Measurements from ENCODE around the gene SCYGR1. TPM values are rescaled to one million over a fixed set of nuclear protein-coding genes. Genes with fewer than 3 reads are reported as not detected.

SCYGR1 gene
- total RNA-seq, 4 donors from 2014 or later: not detected

DNA sequence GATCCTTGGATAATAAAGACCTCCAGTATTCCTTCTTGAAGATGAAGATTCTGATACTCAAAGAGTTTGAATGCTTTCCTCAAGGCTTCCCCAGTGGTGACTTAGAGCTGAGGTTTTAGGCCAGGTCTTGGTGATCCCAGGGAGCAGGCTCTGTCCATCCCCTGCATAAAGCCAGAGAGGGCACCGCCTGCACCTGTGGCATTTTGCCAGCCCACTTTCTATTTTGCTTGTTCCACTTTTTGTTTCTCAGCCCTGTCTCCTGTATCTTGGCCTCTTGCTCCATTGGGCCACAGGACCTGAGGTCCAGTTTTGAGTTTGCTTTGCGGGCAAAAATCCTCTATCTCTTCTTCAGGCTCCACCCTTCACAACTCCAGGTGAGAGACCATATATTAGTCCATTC, 6.7 kb upstream of the SCYGR1 start:
- H3K9me3 ChIP-seq: no peaks in the 10 kb centered on the region
- no peaks in the 10 kb centered on the region for H3K27me3 ChIP-seq
- TF ChIP-seq, protein P1, sequence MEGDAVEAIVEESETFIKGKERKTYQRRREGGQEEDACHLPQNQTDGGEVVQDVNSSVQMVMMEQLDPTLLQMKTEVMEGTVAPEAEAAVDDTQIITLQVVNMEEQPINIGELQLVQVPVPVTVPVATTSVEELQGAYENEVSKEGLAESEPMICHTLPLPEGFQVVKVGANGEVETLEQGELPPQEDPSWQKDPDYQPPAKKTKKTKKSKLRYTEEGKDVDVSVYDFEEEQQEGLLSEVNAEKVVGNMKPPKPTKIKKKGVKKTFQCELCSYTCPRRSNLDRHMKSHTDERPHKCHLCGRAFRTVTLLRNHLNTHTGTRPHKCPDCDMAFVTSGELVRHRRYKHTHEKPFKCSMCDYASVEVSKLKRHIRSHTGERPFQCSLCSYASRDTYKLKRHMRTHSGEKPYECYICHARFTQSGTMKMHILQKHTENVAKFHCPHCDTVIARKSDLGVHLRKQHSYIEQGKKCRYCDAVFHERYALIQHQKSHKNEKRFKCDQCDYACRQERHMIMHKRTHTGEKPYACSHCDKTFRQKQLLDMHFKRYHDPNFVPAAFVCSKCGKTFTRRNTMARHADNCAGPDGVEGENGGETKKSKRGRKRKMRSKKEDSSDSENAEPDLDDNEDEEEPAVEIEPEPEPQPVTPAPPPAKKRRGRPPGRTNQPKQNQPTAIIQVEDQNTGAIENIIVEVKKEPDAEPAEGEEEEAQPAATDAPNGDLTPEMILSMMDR (IDR thresholded peaks at IDR 0.05): no peak
- TF ChIP-seq POLR2A (IDR thresholded peaks at IDR 0.05) (no peak), POLR2AphosphoS5 (IDR thresholded peaks at IDR 0.05) (no peak), EP300 (IDR thresholded peaks at IDR 0.05) (no peak)
- H3K27ac ChIP-seq: no peak overlapping the region
- H3K36me3 ChIP-seq: no peaks in the 10 kb centered on the region
- 0 to 57% methylated on average over 1 to 2 of the region's 2 CpGs for WGBS, 2 donors (ENCODE audit: low coverage in 1 of 2)
- H3K4me1 ChIP-seq: no peaks in the 10 kb centered on the region
- ATAC-seq: no peak
- no peak overlapping the region for H3K4me3 ChIP-seq

DNA sequence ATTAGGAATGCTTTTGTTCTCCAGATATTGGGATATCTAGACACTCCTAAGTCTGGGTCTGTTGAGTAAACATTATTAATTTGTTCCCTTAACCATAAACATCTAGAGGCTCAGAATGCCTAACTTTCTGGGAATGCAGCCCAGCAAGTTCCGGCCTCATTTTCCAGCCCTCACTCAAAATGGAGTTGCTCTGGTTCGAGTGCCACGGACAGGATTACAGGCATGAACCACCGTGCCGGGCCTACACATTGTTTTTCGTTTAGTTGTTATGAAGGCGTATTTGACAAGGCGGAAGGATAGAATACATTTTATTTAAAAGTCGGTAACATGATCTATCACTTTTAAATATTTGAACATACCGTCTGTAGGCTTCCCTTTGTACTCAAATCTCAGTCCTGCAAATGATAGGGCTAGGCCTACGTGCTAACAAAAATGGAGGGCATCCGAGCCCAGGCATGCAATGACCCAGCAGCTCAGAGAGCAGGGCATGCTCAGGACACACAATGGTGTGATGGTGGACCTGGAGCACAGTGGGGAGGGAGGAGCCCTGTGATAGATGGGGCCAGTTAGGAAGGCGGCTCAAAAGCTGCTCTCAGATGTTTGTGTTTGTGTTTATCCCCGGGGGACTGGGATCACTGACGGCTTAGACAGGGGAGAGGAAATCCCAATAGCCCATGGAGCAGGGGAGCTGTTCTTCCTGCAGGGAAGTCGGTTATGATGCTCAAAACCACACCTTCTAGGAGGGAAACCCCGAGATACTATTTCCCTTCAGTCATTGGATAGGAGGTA, 2.9 kb upstream of the SCYGR1 start:
- Histone ChIP-seq H3K36me3 (no peaks in the 10 kb centered on the region), H3K4me1 (no peaks in the 10 kb centered on the region), H3K27me3 (no peaks in the 10 kb centered on the region), H3K4me3 (no peak overlapping the region), H3K27ac (no peak overlapping the region), H3K9me3 (peaks cover 0 to 9% (median 0%) of the 10 kb centered on the region in 3 donors)
- ATAC-seq: no peak
- no peak for TF ChIP-seq POLR2A (IDR thresholded peaks at IDR 0.05)
- no peak for TF ChIP-seq POLR2AphosphoS5 (IDR thresholded peaks at IDR 0.05)
- TF ChIP-seq, protein P1 (IDR thresholded peaks at IDR 0.05): no peak
- no peak for TF ChIP-seq EP300 (IDR thresholded peaks at IDR 0.05)
- 87 to 92% methylated on average over 5 to 15 of the region's 17 CpGs for WGBS, 2 donors (ENCODE audit: low coverage in 1 of 2)

DNA sequence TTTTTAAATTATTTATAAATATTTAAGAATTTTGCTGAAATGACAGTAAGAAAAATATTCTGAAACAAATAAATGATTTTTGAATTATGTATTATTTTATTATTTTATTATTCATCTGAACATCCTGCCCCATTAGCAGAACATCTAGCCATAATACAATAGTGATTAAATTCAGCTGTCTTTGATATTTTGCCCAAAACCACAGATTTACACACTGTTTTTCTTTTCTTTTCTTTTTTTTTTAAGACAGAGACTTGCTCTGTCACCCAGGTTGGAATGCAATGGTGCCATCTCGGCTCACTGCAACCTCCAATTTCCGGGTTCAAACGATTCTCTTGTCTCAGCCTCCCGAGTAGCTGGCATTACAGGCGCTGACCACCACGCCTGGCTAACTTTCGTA, 1.9 kb upstream of the SCYGR1 start:
- no peaks in the 10 kb centered on the region for H3K27me3 ChIP-seq
- TF ChIP-seq, protein P1 (IDR thresholded peaks at IDR 0.05): no peak
- TF ChIP-seq POLR2A (IDR thresholded peaks at IDR 0.05): no peak
- no peak for TF ChIP-seq EP300 (IDR thresholded peaks at IDR 0.05)
- no peak for TF ChIP-seq POLR2AphosphoS5 (IDR thresholded peaks at IDR 0.05)
- ATAC-seq: no peak
- no peaks in the 10 kb centered on the region for H3K36me3 ChIP-seq
- no peak overlapping the region for H3K27ac ChIP-seq
- H3K4me1 ChIP-seq: no peaks in the 10 kb centered on the region
- H3K4me3 ChIP-seq: no peak overlapping the region
- WGBS, 2 donors (ENCODE audit: low coverage in 1 of 2): 83 to 88% methylated on average over 1 to 3 of the region's 7 CpGs
- H3K9me3 ChIP-seq: peaks cover 0 to 9% (median 0%) of the 10 kb centered on the region in 3 donors

DNA sequence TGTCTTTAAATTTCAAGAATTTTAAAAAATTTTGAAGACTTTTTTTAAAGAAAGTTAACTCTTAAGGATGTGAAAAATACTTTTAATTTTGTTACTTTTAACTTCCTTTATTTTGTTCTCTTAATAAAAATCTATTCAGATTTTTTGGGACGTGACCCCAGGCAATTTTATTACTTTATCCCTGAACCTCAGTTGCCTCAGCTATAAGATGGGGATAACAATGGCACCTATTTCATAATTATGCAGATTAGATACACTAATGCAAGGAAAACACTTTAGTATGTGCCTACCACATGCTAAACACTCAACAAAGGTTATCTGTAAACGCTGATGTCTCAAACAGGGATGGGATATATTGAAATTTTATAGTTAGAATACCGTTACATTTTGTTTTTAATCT, 1.5 kb upstream of the SCYGR1 start:
- Histone ChIP-seq H3K4me3 (no peak overlapping the region), H3K27me3 (peaks cover 2% of the 10 kb centered on the region), H3K27ac (no peak overlapping the region), H3K4me1 (no peaks in the 10 kb centered on the region), H3K9me3 (peaks cover 0 to 9% (median 0%) of the 10 kb centered on the region in 3 donors), H3K36me3 (no peaks in the 10 kb centered on the region)
- TF ChIP-seq POLR2A (IDR thresholded peaks at IDR 0.05) (no peak), POLR2AphosphoS5 (IDR thresholded peaks at IDR 0.05) (no peak), EP300 (IDR thresholded peaks at IDR 0.05) (no peak)
- TF ChIP-seq, protein P1 (IDR thresholded peaks at IDR 0.05): no peak
- WGBS, 2 donors (ENCODE audit: low coverage in 1 of 2): 61 to 78% methylated on average over 3 of the region's 3 CpGs
- ATAC-seq: no peak

DNA sequence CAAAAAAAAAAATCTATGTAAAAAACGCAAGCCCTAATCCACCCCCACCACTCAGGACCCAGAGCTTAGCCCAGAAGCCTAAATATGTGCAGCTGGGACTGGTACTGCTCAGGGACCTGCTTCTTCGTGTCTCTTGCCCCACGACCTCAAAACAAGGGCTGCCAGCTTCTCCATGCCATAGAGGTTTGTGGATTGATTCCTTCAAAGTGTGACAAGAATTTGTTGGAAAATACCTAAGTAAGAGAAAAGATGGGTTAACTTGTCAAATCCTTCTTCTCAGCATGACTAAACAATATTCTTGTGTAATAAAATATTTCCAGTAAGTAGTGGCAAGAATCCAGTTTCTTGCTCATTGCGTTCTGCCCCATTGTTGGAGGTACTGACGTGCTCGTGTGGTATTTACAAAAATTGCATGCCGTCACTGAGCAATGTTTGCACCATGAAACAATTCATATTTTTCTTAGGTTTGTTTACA, 825 bp upstream of the SCYGR1 start:
- H3K36me3 ChIP-seq: no peaks in the 10 kb centered on the region
- WGBS, 2 donors (ENCODE audit: low coverage in 1 of 2): 53 to 56% methylated on average over 6 of the region's 7 CpGs
- TF ChIP-seq POLR2A (IDR thresholded peaks at IDR 0.05) (no peak), EP300 (IDR thresholded peaks at IDR 0.05) (no peak), POLR2AphosphoS5 (IDR thresholded peaks at IDR 0.05) (no peak)
- TF ChIP-seq, protein P1 (IDR thresholded peaks at IDR 0.05): no peak
- no peaks in the 10 kb centered on the region for H3K4me1 ChIP-seq
- peaks cover 0 to 9% (median 0%) of the 10 kb centered on the region in 3 donors for H3K9me3 ChIP-seq
- peaks cover 6% of the 10 kb centered on the region for H3K27me3 ChIP-seq
- no peak overlapping the region for H3K27ac ChIP-seq
- H3K4me3 ChIP-seq: no peak overlapping the region
- ATAC-seq: no peak

Data from gastroesophageal sphincter (tissue), 4 donors.